ENCODE data around the gene DNAJC1.
"Not testable (repeated sequence)": the region's sequence is repeated elsewhere in the genome, so short reads cannot be mapped to it uniquely, and the experiment has no call there.

DNA sequence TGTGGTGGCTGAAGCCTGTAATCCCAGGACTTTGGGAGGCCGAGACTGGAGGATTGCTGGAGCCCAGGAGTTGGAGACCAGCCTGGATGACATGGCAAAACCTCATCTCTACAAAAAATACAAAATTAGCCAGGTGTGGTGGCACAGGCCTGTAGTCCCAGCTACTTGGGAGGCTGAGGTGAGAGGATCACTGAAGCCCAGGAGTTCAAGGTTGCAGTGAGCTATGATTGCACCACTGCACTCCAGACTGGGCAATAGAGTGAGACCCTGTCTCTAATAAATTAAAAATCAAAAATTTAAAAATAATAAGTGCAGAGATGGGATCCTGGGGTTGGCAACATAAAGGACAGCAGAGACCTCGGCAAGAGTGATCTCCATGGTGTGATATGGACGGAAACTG is 17.6 kb upstream of the DNAJC1 start:
- TF ChIP-seq, protein P1, sequence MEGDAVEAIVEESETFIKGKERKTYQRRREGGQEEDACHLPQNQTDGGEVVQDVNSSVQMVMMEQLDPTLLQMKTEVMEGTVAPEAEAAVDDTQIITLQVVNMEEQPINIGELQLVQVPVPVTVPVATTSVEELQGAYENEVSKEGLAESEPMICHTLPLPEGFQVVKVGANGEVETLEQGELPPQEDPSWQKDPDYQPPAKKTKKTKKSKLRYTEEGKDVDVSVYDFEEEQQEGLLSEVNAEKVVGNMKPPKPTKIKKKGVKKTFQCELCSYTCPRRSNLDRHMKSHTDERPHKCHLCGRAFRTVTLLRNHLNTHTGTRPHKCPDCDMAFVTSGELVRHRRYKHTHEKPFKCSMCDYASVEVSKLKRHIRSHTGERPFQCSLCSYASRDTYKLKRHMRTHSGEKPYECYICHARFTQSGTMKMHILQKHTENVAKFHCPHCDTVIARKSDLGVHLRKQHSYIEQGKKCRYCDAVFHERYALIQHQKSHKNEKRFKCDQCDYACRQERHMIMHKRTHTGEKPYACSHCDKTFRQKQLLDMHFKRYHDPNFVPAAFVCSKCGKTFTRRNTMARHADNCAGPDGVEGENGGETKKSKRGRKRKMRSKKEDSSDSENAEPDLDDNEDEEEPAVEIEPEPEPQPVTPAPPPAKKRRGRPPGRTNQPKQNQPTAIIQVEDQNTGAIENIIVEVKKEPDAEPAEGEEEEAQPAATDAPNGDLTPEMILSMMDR (IDR thresholded peaks at IDR 0.05; ENCODE audit: low read length), result not testable (repeated sequence)
- TF ChIP-seq EZH2 (optimal IDR thresholded peaks at IDR 0.05; ENCODE audit: low read depth, low read length); EZH2phosphoT487 (IDR thresholded peaks at IDR 0.05; ENCODE audit: low read length): not testable (repeated sequence)
